Lung (tissue), 12 donors: Measurements from ENCODE around the gene CCDC15. TPM values are rescaled to one million over a fixed set of nuclear protein-coding genes. Genes with fewer than 3 reads are reported as not detected.

Source experiments
- ATAC-seq: fragments of 200-7000 bp; cut with Tn5 transposase; one replicate; pipeline ENCODE4 v1.9.1; 2020; ENCODE audit warnings: moderate number of reproducible peaks; ENCODE audit not compliant: insufficient read depth, low FRiP score
- DNase-seq, 3 donors: peaks; one replicate each; pipeline ENCODE4 v3.0.0-alpha.2; 2013 to 2017
- H3K27ac ChIP-seq, 2 donors: one replicate each; pipeline ENCODE4 v1.5.1; 2013; ENCODE audit warnings: mild to moderate bottlenecking in 2 of 2, moderate library complexity in 2 of 2, control low read depth in 1 of 2, inconsistent platforms in 1 of 2, low read depth in 1 of 2, low read length in 1 of 2
- H3K27me3 ChIP-seq, 3 donors: one replicate each; pipeline ENCODE4 v1.5.1; 2013; ENCODE audit warnings: low read length in 2 of 3; ENCODE audit not compliant: control insufficient read depth in 3 of 3, insufficient read depth in 3 of 3
- H3K36me3 ChIP-seq, 4 donors: one replicate each; pipeline ENCODE4 v1.5.1; 2013; ENCODE audit warnings: low read length in 4 of 4, mild to moderate bottlenecking in 1 of 4, moderate library complexity in 1 of 4; ENCODE audit not compliant: control insufficient read depth in 4 of 4, insufficient read depth in 4 of 4
- H3K4me1 ChIP-seq, 5 donors: one replicate each; pipeline ENCODE4 v1.5.1; 2013; ENCODE audit warnings: low read length in 5 of 5, mild to moderate bottlenecking in 2 of 5, moderate library complexity in 1 of 5; ENCODE audit not compliant: control insufficient read depth in 5 of 5, insufficient read depth in 5 of 5
- H3K4me3 ChIP-seq: one replicate; pipeline ENCODE4 v1.5.1; 2013; ENCODE audit warnings: mild to moderate bottlenecking, control low read depth, moderate library complexity
- H3K9ac ChIP-seq, 2 donors: one replicate each; pipeline ENCODE4 v1.5.1; 2013; ENCODE audit warnings: low read length in 2 of 2, control low read depth in 1 of 2; ENCODE audit not compliant: insufficient read depth in 1 of 2
- H3K9me3 ChIP-seq, 4 donors: one replicate each; pipeline ENCODE4 v1.5.1; 2013; ENCODE audit warnings: low read length in 3 of 4, mild to moderate bottlenecking in 1 of 4, moderate library complexity in 1 of 4; ENCODE audit not compliant: control insufficient read depth in 4 of 4, insufficient read depth in 3 of 4
- CTCF ChIP-seq: IDR thresholded peaks from 2 replicates; pipeline ENCODE4 v1.5.1; 2012; ENCODE audit warnings: mild to moderate bottlenecking; ENCODE audit errors: control extremely low read depth, extremely low read depth
- WGBS, 2 donors: extraction: QIAGEN DNeasy Blood & Tissue Kit; methylation state at CpG; one replicate each; pipeline ENCODE4 v1.1.7; 2013; 5-methylcytosine and 5-hydroxymethylcytosine counted together
- polyA plus RNA-seq, 2 donors: library from polyadenylated mRNA; stranded (reverse); fragments of 200-250 nt; gene quantifications; one replicate each; pipeline ENCODE4 v1.2.1, GENCODE V29; 2013
- total RNA-seq, 2 donors: library from RNA; depleted of rRNA in 1 of 2; stranded (reverse); fragments of >200 nt in 1 of 2; gene quantifications; one replicate each; pipeline ENCODE4 v1.2.1, GENCODE V29; 2014 to 2021
- donor health status: control.
- donor health status: control.
- donor health status: Bipolar disorder and iron deficiency.
- donor health status: healthy.
- donor health status: DM: yes; HTN: yes; CAD: no.

The CCDC15 gene
- total and polyA plus RNA-seq, 4 donors, result 0.65 to 5.1 (median 1.1) TPM

GRCh38 chr11:125064070-125064469 lies 110.1 kb downstream of the CCDC15 start:
- no peak overlapping the region for H3K9ac ChIP-seq
- H3K4me1 ChIP-seq, result peaks cover 0 to 9% (median 0%) of the 10 kb centered on the region in 5 donors
- H3K9me3 ChIP-seq, result no peaks in the 10 kb centered on the region
- peak overlapping the region in 1 of 2 donors; percentile 71 for H3K27ac ChIP-seq
- peaks cover 0 to 32% (median 23%) of the 10 kb centered on the region in 3 donors for H3K27me3 ChIP-seq
- TF ChIP-seq CTCF, result no peak
- H3K4me3 ChIP-seq, result peak overlapping the region; percentile 61
- DNase-seq, result no peak
- no peak for ATAC-seq
- 80 to 89% methylated on average over 7 of the region's 7 CpGs for WGBS, 2 donors
- H3K36me3 ChIP-seq, result no peaks in the 10 kb centered on the region

DNA sequence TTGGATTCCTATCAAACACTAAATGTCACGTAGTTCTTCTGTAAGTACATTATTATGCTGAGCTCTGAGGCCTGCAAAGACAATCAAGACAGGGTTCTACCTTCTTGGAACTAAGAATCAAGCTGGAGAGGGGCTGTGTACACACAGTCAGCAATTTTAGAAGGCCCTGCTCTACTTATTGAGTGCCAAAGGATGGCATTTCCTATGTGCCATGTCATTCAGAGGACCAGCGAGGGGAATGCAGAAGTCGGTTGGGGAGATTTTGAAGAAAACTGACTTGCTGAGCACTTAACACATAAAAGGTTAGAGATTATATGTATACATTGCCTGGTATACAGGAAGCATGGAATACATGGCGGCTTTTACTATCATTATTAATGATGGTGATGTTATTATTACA lies 114.4 kb downstream of the CCDC15 start:
- no peak for ATAC-seq
- H3K9me3 ChIP-seq, result no peaks in the 10 kb centered on the region
- no peak overlapping the region for H3K27ac ChIP-seq
- DNase-seq, result no peak
- H3K4me1 ChIP-seq, result peaks cover 0 to 11% (median 0%) of the 10 kb centered on the region in 5 donors
- H3K4me3 ChIP-seq, result no peak overlapping the region
- 71 to 85% methylated on average over 4 of the region's 4 CpGs for WGBS, 2 donors
- TF ChIP-seq CTCF, result no peak
- peaks cover 0 to 23% (median 22%) of the 10 kb centered on the region in 3 donors for H3K27me3 ChIP-seq
- H3K36me3 ChIP-seq, result no peaks in the 10 kb centered on the region
- no peak overlapping the region for H3K9ac ChIP-seq

DNA sequence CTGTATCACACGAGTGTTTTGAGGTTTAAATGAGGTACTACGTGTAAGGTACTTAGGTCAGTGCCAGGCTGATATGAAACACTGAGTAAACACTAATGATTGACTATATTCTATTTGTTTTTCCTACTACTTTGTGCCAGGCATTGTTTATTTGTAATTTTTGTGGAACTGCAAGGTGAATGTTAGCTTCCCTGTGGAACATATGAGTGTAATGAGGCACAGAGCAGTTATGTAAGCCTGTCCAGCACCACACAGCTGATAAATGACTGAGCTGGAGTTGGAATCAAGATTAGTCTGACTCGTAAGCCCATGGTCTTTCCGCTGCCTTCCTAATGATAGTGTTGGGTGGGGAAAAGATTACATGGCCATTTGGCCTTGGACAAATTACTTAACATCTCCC lies 115.0 kb downstream of the CCDC15 start:
- Histone ChIP-seq H3K9ac (no peak overlapping the region), H3K9me3 (no peaks in the 10 kb centered on the region), H3K4me1 (peaks cover 0 to 6% (median 0%) of the 10 kb centered on the region in 5 donors), H3K4me3 (no peak overlapping the region), H3K27ac (no peak overlapping the region), H3K27me3 (peaks cover 0 to 18% (median 17%) of the 10 kb centered on the region in 3 donors), H3K36me3 (no peaks in the 10 kb centered on the region)
- DNase-seq (no peak), ATAC-seq (no peak)
- no peak for TF ChIP-seq CTCF
- WGBS, 2 donors, result 78 to 90% methylated on average over 4 of the region's 4 CpGs

DNA sequence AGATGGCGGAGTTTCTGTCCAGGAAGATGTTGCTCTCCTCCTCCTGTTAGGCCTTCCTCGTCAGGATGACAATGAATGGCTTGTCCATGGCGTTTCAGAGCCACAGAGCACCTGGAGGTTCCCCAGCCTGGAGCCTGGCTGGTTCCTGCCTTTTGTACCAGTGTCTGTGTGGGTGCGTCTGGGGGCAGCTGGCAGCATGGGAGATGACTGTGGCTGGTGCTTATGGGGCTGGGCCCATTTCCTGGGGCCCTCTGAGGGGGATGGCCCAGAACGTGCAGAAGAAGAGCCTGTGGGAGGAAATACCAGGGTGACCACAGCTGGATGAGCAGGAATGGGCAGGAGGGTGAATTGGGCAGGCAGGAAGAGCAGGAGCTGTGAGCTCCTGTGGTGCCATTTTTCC lies 115.8 kb downstream of the CCDC15 start:
- ATAC-seq (no peak), DNase-seq (no peak)
- peak overlapping the region in 1 of 2 donors; percentile 66 for H3K27ac ChIP-seq
- WGBS, 2 donors, result 64 to 70% methylated on average over 5 of the region's 5 CpGs
- H3K9ac ChIP-seq, result no peak overlapping the region
- no peak overlapping the region for H3K4me3 ChIP-seq
- no peaks in the 10 kb centered on the region for H3K9me3 ChIP-seq
- TF ChIP-seq CTCF, result no peak
- peaks cover 0 to 10% (median 9%) of the 10 kb centered on the region in 3 donors for H3K27me3 ChIP-seq
- peaks cover 0 to 6% (median 0%) of the 10 kb centered on the region in 5 donors for H3K4me1 ChIP-seq
- H3K36me3 ChIP-seq, result no peaks in the 10 kb centered on the region
